ENCODE results near the gene ADAMTSL2. TPM values are rescaled to one million over a fixed set of nuclear protein-coding genes. Genes with fewer than 3 reads are reported as not detected.

ADAMTSL2 gene
- total and polyA plus RNA-seq, 7 experiments from 2014 or later = 0.16 to 2.7 (median 0.71) TPM; not detected in 1

Other genes with a start within 250 kb of the ADAMTSL2 start
- gene SURF6, start 198.5 kb upstream of the ADAMTSL2 start, total RNA-seq = 10 to 100 TPM; 15.4 to 33.5 (median 23.4) TPM
- gene SURF6, start 198.5 kb upstream of the ADAMTSL2 start, polyA plus RNA-seq = 10 to 100 TPM in 1 of 2 donors, 1 to 10 TPM in 1; 9.8 to 18.7 TPM
- 10 to 100 TPM; 26.5 to 44.6 (median 32.8) TPM for gene MED22, start 186.6 kb upstream of the ADAMTSL2 start, total RNA-seq
- gene MED22, start 186.6 kb upstream of the ADAMTSL2 start, polyA plus RNA-seq = 10 to 100 TPM; 13.5 to 20.2 TPM
- gene RPL7A, start 186.5 kb upstream of the ADAMTSL2 start, total RNA-seq = 1,000 to 10,000 TPM; 2,002 to 2,815 (median 2,428) TPM
- gene RPL7A, start 186.5 kb upstream of the ADAMTSL2 start, polyA plus RNA-seq = 1,000 to 10,000 TPM; 1,347 to 1,421 TPM
- 10 to 100 TPM; 40.5 to 53.5 (median 47.9) TPM for gene SURF1, start 178.2 kb upstream of the ADAMTSL2 start, total RNA-seq
- 100 to 1,000 TPM in 1 of 2 donors, 10 to 100 TPM in 1; 96.1 to 128 TPM for gene SURF1, start 178.2 kb upstream of the ADAMTSL2 start, polyA plus RNA-seq
- 10 to 100 TPM; 15.0 to 23.5 (median 15.6) TPM for gene SURF2, start 178.2 kb upstream of the ADAMTSL2 start, total RNA-seq
- 10 to 100 TPM; 28.1 to 44.5 TPM for gene SURF2, start 178.2 kb upstream of the ADAMTSL2 start, polyA plus RNA-seq
- gene SURF4, start 158.6 kb upstream of the ADAMTSL2 start, total RNA-seq = 100 to 1,000 TPM in 1 of 5 experiments, 10 to 100 TPM in 4; 72.5 to 196 (median 75.1) TPM
- gene SURF4, start 158.6 kb upstream of the ADAMTSL2 start, polyA plus RNA-seq = 100 to 1,000 TPM in 1 of 2 donors, 10 to 100 TPM in 1; 99.5 to 121 TPM
- 1 to 10 TPM; 1.1 to 1.8 (median 1.5) TPM for gene STKLD1, start 158.3 kb upstream of the ADAMTSL2 start, total RNA-seq
- under 1 TPM in 1 of 2 donors, not detected in 1; 0.78 TPM for gene STKLD1, start 158.3 kb upstream of the ADAMTSL2 start, polyA plus RNA-seq
- gene REXO4, start 116.7 kb upstream of the ADAMTSL2 start, total RNA-seq = 10 to 100 TPM; 17.8 to 44.1 (median 28.6) TPM
- gene REXO4, start 116.7 kb upstream of the ADAMTSL2 start, polyA plus RNA-seq = 10 to 100 TPM; 14.0 to 29.9 TPM
- gene ADAMTS13, start 112.3 kb upstream of the ADAMTSL2 start, total RNA-seq = 1 to 10 TPM; 1.6 to 3.1 (median 2.5) TPM
- under 1 TPM; 0.07 to 0.35 TPM for gene ADAMTS13, start 112.3 kb upstream of the ADAMTSL2 start, polyA plus RNA-seq
- gene CACFD1, start 74.7 kb upstream of the ADAMTSL2 start, total RNA-seq = 1 to 10 TPM in 4 of 5 experiments, under 1 TPM in 1; 0.56 to 4.7 (median 3.1) TPM
- gene CACFD1, start 74.7 kb upstream of the ADAMTSL2 start, polyA plus RNA-seq = 1 to 10 TPM; 2.5 to 3.7 TPM
- 10 to 100 TPM in 1 of 5 experiments, 1 to 10 TPM in 4; 2.4 to 34.7 (median 3.6) TPM for gene SLC2A6, start 55.6 kb upstream of the ADAMTSL2 start, total RNA-seq
- 1 to 10 TPM; 2.6 TPM for gene SLC2A6, start 55.6 kb upstream of the ADAMTSL2 start, polyA plus RNA-seq
- gene MYMK, start 9.7 kb upstream of the ADAMTSL2 start, total RNA-seq = not detected
- gene MYMK, start 9.7 kb upstream of the ADAMTSL2 start, polyA plus RNA-seq = not detected
- gene FAM163B, start 74.7 kb downstream of the ADAMTSL2 start, total RNA-seq = not detected
- gene FAM163B, start 74.7 kb downstream of the ADAMTSL2 start, polyA plus RNA-seq = not detected
- gene DBH, start 101.7 kb downstream of the ADAMTSL2 start, total RNA-seq = 1 to 10 TPM in 1 of 5 experiments, under 1 TPM in 3, not detected in 1; 0.08 to 1.2 (median 0.14) TPM
- under 1 TPM; 0.14 to 0.38 TPM for gene DBH, start 101.7 kb downstream of the ADAMTSL2 start, polyA plus RNA-seq
- gene SARDH, start 203.6 kb downstream of the ADAMTSL2 start, total RNA-seq = 10 to 100 TPM in 3 of 5 experiments, 1 to 10 TPM in 1, under 1 TPM in 1; 0.73 to 27.2 (median 16.5) TPM
- gene SARDH, start 203.6 kb downstream of the ADAMTSL2 start, polyA plus RNA-seq = 10 to 100 TPM; 10.2 to 11.0 TPM

Measured in naive thymus-derived CD4-positive, alpha-beta T cell (primary cell).